SKM-1 (cell line): ENCODE results near the gene IFNLR1.

ENCODE experiments used
- DNase-seq: peaks from one replicate; lab custom pipeline; 2025; ENCODE audit not compliant: unreplicated experiment; lab: John Stamatoyannopoulos, UW

Gene IFNLR1

DNA sequence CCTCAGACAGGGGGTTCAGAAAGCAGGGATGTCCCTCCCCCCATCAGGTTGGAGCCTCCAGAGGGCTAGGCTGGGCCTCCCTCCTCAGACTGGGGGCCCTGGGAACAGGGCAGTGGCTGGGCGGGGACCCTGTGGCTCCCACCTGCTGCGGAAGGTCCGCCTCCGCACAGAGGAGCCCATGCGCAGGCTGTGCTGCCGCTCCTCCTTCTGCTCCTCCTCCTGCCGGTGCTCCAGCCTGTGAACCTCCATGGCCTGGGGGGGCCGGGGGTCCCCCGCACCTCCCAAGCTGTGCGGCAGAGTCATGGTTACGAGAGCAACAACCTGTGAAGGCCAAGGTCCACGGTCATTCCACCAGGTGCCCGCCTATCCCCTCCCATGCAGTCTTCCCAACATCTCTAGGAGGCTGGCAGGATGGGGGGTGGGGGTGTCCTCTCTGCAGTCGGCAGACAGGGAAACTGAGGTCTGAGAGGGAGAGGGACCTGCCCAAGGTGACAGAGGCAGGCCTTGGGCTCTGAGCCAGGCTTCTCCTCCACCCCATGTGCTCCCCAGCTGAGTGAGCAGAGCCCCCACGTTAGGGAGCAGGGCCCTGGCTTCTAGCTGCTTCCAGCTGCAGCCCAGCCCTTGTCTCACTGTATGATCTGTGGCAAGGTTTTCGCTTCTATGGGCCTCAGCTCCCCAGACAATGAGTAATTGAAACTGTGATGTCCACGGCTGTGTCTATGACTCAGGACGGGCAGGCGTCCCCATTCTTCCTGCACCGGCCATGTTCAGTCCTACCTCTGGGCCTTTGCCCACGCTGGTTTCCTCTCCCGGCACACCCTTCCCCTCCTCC lies 78.5 kb downstream of the IFNLR1 start:
- no peak for DNase-seq

DNA sequence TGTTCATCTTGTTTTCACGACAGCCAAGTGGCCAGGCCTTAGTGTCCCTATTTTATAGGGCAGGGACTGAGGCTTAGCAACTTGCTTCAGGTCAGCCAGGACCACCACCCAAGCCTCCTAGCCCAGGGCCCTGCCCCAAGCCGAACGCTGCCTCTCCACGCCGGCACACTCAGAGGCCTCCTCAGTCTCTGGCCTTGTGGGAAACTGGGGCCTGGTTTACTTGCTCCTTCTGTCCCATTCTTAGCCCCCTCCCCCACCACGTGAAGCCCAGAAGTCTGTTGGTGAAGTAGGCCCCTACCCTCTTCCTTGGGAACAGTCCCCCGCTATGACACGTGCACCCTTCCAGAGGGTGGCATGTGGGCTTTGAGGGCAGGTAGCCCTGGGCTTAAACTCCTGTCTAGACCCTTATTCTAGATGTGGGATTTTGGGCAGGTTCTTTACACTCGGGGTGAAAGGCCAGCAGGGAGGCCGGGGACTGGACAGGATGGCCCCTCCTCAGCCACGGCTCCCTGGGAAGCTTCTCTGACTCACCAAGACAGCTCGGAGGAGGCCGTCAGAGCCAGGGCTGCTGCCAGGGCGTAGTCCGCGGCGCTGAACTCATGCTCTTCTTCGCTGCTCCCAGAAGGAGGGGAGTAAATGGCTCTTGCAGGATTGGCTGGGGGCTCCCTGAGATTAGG lies 79.5 kb downstream of the IFNLR1 start:
- DNase-seq, result no peak

DNA sequence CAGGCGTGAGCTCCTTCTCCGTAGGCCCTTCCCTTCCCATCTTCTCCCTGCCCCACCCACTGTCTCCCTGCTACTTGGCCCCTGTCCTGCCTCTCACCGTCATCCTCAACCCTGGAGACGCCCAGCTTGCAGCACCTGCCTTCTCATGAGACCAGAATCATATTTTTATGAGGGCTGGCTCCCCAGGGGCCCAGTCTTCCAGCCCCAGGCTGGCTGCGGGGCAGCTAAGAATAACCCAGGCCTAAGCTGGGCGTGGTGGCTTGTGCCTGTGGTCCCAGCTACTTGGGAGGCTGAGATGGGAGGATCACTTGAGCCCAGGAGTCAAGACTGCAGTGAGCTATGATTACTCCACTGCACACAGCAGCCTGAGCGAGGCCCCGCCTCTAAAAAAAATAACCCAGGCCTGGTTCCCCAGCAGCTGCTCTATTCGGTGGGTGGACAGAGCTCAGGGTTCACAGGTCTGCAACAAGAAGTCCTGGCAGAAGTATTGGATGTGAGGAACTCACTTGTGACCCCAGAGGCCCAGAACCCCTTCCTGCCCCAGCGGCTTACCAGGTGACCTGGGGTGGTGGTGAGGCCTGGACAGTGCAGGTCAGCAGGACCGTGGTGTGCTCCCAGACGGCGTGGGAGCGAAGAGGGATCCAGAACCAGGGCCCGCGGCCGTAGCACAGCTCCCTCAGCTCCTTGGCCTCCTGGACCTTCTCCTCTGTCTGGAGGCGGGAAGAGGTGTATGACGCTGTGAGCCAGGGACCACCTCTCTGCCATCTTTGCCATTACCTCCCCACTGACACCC lies 81.5 kb downstream of the IFNLR1 start:
- DNase-seq, result no peak

DNA sequence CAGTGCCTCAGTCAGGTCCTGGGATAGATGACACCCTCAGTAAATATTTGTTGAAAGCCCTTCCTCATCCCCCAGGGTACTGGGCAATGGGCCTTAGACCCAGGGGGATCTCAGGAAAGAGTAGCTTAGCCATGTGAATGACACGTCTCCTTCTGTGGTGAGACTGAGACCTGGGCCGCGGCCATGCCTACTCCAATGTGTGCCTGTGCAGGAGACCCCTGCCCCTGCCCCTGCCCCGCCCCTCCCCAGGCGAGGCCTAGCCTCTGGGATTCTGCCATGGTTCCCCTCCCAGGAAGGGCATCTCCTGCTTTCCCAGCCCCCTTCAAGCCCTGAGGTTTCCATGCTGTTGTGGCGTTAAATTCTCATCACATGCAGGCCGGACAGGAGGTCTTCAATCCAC lies 82.2 kb downstream of the IFNLR1 start:
- DNase-seq, result no peak
